Stimulated activated CD8-positive, alpha-beta memory T cell treated with anti-CD3 and anti-CD28 coated beads, Interleukin-2, amount 100 ng/mL, for 48 hours (primary cell): ENCODE data around the gene RTEL1.

ENCODE experiments used
- DNase-seq, 2 donors: peaks; one replicate each; pipeline ENCODE4 v3.0.0-alpha.2; 2020; ENCODE audit warnings: low read depth in 2 of 2

Gene RTEL1

DNA sequence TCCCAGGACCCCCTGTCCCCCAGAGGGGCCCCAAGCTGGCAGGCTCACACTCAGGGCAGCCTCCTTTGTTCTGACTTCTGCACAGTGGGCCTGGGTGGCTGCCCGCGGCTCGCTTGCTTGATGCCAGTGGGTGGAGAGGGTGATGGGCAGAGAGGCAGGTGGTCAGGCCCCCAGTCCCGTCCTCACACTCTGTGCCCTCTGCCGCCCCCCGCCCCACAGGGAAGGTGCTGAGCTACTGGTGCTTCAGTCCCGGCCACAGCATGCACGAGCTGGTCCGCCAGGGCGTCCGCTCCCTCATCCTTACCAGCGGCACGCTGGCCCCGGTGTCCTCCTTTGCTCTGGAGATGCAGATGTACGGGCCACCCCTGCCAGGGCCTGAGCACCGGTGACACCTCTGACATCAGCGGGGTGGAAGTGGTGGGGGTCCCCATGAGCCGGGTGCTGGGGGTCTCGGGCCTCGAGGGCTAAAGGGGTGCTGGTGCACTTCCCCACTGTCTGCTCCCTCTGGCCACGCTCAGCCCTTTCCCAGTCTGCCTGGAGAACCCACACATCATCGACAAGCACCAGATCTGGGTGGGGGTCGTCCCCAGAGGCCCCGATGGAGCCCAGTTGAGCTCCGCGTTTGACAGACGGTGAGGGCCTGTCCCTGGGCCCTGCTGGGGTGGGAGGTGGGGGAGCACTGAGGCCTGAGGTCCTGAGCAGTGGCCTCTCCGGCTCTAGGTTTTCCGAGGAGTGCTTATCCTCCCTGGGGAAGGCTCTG lies 29.5 kb downstream of the RTEL1 start:
- DNase-seq = no peak

DNA sequence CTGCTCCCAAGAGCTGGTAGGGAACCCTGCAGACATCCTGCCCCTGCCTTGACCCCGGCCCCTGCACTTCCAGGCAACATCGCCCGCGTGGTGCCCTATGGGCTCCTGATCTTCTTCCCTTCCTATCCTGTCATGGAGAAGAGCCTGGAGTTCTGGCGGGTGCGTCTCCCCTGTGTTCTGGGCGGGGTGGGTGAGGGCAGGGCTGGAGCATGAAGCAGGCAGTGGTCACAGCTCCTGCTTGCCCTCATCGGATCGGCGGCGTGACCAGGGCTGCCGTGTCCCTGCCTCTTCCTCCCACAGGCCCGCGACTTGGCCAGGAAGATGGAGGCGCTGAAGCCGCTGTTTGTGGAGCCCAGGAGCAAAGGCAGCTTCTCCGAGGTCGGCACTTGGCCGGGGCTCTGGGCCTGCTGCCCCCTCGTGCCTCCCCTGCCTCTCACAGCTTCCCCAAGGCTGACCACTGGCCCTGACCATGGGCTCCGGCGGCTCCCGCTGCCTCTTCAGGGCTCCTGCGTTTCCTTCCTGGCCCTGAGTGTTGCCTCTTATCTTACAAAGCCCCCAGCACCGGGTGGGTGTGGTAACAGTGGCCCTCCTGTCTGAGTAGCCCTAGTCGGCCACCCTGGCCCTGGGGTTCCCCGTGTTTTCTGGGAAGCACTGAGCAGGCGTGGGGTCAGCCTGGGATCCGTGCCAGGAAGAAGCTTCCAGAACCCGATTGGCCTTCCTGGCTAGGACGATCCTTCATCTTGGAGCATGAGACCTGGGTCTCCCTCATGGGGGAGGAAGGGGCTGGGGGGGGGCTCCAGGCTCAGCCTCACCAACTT lies 30.3 kb downstream of the RTEL1 start:
- no peak for DNase-seq

DNA sequence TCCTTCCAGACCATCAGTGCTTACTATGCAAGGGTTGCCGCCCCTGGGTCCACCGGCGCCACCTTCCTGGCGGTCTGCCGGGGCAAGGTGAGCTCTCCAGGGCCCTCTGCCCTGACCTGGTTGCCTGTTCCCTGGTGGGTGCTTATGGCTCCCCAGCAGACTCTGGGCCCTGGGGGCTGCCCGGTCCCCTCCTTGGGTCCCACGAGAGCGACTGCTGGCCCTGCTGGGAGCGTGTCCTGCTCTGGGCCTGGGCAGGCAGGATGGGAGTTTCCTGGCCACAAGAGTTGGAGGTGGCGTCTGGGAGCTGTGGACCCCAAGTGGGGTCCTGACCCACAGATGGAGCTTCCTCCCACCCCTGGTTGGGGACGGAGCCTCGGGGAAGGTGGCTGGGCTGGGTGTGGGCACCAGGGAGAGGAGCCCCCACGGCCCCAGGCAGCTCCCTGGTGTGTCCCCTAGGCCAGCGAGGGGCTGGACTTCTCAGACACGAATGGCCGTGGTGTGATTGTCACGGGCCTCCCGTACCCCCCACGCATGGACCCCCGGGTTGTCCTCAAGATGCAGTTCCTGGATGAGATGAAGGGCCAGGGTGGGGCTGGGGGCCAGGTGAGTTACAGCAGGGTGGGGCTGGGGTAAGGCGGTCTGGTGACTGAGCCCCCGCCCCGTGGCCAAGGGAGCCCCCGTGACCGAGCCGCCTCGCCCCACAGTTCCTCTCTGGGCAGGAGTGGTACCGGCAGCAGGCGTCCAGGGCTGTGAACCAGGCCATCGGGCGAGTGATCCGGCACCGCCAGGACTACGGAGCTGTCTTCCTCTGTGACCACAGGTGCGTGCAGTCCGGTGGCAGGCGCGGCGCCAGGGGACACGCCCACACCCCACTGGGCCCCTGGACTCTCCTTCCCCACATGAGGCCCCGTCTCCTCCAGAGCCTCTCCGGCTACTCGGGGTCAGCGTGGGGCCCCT lies 31.2 kb downstream of the RTEL1 start:
- no peak for DNase-seq

DNA sequence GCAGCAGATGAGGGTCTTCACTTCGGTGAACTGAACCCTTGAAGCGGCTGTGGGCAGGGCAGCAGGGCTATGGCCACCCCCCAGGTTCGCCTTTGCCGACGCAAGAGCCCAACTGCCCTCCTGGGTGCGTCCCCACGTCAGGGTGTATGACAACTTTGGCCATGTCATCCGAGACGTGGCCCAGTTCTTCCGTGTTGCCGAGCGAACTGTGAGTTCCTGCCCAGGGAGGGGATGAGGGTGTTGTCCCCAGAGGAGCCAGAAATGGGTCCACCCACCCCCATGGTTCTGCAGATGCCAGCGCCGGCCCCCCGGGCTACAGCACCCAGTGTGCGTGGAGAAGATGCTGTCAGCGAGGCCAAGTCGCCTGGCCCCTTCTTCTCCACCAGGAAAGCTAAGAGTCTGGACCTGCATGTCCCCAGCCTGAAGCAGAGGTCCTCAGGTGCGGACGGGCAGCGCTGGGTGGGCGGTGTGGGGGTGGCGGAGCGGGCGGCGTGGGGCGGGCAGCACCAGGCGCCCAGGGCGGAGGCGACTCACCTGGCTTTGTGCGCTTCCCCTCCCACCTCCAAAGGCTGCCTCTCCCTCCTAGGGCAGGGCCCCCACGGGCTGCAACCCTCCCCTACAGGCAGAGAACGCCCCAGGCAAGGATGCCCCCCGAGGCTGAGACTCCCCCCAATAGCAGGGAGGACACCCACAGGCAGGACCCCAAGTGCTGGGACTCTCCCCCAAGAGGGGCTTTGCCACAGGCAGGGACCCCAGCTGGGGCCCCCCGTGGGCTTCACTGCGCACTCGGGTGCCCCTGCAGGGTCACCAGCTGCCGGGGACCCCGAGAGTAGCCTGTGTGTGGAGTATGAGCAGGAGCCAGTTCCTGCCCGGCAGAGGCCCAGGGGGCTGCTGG lies 32.1 kb downstream of the RTEL1 start:
- no peak for DNase-seq

DNA sequence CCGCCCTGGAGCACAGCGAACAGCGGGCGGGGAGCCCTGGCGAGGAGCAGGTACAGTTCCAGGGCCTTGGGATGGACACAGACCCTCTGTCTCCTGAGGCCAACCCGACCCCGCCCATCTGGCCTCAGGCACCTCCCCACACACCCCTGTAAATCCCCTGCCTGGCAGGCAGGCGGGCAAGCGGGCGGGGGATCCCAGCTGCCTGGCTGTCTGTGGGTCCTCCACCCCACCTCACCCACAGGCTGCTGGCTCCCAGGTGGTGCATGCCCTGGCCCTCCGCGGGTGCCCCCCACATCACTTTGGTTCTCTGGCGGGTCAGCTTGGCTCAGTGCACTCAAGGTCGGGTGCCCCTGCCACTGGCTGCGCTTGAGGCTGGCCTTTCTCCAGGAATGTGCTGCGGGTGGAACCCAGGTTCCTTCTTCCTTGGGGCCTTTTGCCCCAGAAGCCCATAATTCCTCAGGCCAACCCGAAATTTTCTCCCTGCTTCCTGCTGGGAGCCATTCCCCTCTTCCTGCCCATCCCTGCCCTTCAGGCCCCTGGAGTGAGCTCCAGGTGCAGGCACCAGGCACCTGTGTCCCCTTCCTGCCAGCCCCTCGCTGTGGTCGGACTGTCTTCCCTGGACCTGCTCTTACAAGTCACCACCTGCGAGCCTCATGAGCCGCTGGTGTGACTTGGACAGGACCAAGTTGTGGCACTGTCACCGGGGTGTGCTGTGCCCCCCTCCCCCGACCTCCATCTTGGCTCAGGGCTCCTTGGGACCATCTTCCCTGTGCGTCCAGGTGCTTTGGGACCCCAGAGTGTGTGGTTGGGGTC lies 33.0 kb downstream of the RTEL1 start:
- DNase-seq = no peak

DNA sequence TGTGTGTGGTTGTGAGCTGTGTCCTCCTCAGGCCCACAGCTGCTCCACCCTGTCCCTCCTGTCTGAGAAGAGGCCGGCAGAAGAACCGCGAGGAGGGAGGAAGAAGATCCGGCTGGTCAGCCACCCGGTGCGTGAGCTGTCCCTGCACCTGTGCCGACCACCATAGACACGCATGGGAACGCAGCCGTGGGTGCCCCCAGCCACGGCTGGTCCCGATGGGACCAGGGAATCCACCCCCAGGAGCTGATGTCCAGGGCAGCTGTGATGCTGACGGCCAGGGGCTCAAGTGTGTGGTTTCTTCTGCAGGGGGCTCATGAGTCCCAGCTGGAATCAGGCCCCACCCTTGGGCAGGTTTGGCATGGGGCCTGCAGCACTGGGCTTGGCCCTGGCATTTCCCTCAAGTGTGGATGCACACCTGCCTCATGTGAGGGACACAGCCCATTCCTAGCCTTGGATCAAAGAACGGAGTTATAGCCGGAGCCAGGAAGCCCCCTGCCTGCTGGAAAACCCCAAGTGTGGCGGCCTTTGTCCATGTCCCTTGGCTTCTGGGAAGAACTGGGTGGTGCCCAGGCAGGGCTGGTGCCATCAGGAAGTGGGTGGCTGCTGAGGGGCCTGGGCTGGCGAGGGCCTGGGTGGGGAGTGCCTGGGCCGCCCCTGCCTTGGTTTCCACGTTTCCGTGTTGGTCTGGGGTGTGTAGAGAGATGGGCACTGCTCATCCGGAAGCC lies 33.8 kb downstream of the RTEL1 start:
- no peak for DNase-seq

DNA sequence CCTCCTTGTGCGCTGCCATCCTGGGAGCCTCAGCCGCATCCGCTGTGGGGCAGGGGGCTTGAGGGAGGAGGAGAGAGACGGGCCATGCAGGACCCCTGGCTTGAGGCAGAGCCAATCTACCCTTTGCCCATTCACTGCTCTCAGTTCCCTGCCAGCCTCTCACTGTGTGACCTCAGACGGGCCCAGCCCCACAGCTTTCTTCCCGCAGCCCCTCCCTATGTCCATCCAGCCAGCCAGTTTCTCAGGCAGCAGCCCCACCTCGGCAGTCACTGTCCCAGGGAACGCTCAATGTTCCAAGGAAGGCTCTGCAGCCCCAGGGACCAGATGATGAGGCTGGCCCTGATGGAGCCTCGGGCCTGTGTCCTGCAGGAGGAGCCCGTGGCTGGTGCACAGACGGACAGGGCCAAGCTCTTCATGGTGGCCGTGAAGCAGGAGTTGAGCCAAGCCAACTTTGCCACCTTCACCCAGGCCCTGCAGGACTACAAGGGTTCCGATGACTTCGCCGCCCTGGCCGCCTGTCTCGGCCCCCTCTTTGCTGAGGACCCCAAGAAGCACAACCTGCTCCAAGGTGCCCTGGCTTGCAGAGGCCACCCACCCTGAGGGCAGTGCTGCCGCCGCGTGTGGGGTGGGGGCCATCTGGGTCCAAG lies 34.4 kb downstream of the RTEL1 start:
- DNase-seq = no peak

DNA sequence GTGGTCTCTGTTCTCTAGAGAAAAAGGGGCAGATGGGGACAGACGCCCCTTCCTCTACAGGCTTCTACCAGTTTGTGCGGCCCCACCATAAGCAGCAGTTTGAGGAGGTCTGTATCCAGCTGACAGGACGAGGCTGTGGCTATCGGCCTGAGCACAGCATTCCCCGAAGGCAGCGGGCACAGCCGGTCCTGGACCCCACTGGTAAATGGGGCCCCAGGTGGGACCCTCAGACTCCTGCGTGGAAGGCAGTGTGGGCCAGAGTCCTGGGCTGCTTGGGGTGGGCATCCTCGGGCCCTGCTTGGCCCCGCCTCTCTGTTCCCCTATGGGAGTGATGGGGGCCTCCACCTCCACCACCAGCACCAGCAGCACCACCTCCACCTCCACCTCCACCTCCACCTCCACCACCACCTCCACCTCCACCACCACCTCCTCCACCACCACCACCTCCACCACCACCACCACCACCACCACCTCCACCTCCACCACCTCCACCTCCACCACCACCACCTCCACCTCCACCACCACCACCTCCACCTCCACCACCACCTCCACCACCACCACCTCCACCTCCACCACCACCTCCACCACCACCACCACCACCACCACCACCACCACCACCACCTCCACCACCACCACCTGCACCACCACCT lies 35.1 kb downstream of the RTEL1 start:
- DNase-seq = no peak

DNA sequence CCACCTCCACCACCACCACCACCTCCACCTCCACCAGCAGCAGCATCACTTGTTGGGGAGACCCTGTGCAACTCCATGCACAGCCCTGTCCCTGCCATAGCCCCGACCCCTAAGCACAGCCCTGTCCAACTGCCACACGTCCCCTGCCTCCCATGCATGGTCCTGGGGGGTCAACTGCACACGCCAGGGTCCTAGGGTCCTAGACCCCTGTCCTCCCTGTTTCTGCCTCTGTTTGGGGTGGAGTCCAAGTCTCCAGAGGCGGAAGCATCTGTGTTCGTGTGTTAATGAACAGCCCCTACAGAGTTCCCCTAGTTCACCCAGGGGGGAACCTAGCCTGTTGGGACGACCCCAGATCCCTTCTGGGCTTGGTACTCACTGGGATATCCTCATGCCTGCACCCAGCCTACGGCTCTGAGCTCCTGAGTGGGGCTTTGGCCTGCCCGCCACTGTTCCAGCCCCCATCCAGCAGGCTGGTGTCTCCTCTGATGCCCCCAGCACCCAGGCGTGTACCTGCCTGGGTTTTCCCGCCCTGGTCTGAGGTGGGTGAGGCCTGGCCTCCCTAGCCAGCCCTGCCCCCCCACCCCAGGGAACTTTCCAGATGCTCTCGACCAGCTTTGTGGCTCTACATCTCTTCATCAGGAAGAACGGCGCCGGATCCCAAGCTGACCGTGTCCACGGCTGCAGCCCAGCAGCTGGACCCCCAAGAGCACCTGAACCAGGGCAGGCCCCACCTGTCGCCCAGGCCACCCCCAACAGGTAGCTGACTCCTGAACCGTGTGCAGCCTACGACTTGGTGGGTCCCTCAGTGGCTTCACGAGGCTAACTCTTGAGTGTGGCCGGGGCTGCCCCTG lies 35.8 kb downstream of the RTEL1 start:
- no peak for DNase-seq

DNA sequence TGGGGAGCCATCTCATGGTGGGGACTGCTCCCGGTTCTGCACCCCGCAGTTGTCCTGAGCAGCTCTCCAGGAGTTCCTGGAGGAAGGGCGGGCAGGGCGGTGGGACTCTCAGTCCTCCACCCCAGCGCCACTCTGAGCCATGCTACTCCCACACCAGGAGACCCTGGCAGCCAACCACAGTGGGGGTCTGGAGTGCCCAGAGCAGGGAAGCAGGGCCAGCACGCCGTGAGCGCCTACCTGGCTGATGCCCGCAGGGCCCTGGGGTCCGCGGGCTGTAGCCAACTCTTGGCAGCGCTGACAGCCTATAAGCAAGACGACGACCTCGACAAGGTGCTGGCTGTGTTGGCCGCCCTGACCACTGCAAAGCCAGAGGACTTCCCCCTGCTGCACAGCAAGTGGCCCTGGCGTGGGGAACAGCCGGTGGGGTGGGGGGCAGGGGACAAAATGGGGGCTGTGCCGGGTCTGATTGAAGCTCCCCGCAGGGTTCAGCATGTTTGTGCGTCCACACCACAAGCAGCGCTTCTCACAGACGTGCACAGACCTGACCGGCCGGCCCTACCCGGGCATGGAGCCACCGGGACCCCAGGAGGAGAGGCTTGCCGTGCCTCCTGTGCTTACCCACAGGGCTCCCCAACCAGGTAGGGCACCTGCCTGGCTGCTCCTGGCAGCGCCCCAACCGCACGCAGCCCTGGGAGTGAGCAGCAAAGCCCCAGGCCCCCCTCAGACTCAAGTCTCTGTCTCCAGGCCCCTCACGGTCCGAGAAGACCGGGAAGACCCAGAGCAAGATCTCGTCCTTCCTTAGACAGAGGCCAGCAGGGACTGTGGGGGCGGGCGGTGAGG lies 36.7 kb downstream of the RTEL1 start:
- DNase-seq = no peak

DNA sequence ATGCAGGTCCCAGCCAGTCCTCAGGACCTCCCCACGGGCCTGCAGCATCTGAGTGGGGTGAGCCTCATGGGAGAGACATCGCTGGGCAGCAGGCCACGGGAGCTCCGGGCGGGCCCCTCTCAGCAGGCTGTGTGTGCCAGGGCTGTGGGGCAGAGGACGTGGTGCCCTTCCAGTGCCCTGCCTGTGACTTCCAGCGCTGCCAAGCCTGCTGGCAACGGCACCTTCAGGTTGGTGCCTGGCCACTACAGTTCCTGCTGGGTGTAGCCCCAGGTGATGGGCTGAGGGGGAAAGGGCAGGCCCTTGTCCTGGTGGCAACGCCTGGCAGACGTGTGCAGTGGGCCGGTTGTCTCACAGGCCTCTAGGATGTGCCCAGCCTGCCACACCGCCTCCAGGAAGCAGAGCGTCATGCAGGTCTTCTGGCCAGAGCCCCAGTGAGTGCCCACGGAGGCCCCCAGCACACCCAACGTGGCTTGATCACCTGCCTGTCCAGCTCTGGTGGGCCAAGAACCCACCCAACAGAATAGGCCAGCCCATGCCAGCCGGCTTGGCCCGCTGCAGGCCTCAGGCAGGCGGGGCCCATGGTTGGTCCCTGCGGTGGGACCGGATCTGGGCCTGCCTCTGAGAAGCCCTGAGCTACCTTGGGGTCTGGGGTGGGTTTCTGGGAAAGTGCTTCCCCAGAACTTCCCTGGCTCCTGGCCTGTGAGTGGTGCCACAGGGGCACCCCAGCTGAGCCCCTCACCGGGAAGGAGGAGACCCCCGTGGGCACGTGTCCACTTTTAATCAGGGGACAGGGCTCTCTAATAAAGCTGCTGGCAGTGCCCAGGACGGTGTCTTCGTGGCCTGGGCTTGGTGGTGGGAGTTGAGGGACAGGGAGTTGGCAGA lies 37.6 kb downstream of the RTEL1 start:
- DNase-seq = no peak

DNA sequence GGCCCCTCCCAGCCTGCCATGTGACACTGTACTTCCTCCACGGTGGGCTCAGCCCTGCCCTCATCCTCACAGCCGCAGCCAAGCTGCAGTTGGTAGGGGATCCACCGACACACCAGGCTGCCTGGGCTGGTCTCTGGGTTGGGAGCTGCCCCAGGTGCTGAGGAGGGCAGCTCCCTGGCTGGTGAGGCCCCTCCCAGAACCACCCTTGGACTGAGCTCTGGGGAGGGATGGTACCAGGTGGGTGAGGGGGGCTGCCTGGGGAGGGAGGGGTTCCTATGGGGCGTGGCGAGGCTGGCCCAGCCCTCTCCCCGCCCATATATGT lies 38.2 kb downstream of the RTEL1 start:
- no peak for DNase-seq

DNA sequence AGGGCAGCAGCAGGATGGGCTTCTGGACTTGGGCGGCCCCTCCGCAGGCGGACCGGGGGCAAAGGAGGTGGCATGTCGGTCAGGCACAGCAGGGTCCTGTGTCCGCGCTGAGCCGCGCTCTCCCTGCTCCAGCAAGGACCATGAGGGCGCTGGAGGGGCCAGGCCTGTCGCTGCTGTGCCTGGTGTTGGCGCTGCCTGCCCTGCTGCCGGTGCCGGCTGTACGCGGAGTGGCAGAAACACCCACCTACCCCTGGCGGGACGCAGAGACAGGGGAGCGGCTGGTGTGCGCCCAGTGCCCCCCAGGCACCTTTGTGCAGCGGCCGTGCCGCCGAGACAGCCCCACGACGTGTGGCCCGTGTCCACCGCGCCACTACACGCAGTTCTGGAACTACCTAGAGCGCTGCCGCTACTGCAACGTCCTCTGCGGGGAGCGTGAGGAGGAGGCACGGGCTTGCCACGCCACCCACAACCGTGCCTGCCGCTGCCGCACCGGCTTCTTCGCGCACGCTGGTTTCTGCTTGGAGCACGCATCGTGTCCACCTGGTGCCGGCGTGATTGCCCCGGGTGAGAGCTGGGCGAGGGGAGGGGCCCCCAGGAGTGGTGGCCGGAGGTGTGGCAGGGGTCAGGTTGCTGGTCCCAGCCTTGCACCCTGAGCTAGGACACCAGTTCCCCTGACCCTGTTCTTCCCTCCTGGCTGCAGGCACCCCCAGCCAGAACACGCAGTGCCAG lies 38.7 kb downstream of the RTEL1 start, which contains the start of gene TNFRSF6B:
TNFRSF6B (plus strand) TSS at position 25 of the 729 bp plus-strand sequence; CDS start at position 141, 116 bp downstream.
- DNase-seq = no peak

DNA sequence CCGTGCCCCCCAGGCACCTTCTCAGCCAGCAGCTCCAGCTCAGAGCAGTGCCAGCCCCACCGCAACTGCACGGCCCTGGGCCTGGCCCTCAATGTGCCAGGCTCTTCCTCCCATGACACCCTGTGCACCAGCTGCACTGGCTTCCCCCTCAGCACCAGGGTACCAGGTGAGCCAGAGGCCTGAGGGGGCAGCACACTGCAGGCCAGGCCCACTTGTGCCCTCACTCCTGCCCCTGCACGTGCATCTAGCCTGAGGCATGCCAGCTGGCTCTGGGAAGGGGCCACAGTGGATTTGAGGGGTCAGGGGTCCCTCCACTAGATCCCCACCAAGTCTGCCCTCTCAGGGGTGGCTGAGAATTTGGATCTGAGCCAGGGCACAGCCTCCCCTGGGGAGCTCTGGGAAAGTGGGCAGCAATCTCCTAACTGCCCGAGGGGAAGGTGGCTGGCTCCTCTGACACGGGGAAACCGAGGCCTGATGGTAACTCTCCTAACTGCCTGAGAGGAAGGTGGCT lies 39.3 kb downstream of the RTEL1 start:
- DNase-seq = no peak
